Urothelium cell line (cell line): ENCODE data around the gene TMEM192.
A peak's percentile ranks its signal among the peaks of the same experiment; 100 is the strongest.
"Not testable (repeated sequence)": the region's sequence is repeated elsewhere in the genome, so short reads cannot be mapped to it uniquely, and the experiment has no call there.

Experiments
- DNase-seq: peaks from one replicate; pipeline ENCODE4 v3.0.0; 2011; ENCODE audit warnings: low spot score, mixed read lengths
- FAIRE-seq: peaks from 2 replicates; lab custom pipeline; 2011; peaks lifted over from hg19 to GRCh38; lab: Jason Lieb, UNC

TMEM192 gene

GRCh38 chr4:165095291-165095690, 17.4 kb downstream of the TMEM192 start:
- DNase-seq (no peak), FAIRE-seq (no peak)

GRCh38 chr4:165094873-165095272, 17.8 kb downstream of the TMEM192 start:
- FAIRE-seq (no peak), DNase-seq (no peak)

DNA sequence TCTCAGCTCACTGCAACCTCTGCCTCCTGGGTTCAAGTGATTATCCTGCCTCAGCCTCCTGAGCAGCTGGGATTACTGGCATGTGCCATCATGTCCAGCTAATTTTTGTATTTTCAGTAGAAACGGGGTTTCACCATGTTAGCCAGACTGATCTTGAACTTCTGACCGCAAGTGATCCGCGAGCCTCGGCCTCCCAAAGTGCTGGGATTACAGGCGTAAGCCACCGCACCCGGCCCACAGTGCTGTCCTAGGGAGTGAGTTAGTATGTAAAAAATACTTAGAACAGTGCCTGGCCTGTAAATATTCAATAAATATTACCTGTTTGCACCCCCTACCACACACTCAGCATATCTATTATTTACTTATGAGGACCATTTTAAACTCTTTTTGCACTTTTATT, 20.5 kb downstream of the TMEM192 start:
- FAIRE-seq, result not testable (repeated sequence)

GRCh38 chr4:165088366-165088765, 24.3 kb downstream of the TMEM192 start:
- no peak for FAIRE-seq
- no peak for DNase-seq

More for the DNA sequence above, 20.5 kb downstream of the TMEM192 start:
- not testable (repeated sequence) for DNase-seq

DNA sequence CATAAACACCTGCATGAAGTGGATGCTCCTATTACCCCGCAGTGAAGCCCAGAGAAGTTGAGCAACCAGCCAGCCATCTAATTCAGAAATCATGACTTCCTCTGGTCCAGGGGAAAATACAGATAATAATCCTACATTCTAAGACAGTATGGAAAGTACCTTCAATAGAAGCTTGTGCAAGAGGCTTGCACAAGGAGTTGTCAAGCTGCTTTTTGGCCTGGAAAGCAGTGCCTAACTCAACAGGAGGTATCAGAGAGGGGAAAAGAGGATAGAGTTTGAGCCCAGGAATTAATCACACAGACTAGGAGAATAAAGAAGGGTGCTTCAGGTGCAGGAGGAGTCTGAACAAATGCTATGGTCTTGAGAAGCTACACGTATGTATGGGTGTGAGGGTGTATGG, 26.7 kb downstream of the TMEM192 start:
- FAIRE-seq (no peak), DNase-seq (no peak)

DNA sequence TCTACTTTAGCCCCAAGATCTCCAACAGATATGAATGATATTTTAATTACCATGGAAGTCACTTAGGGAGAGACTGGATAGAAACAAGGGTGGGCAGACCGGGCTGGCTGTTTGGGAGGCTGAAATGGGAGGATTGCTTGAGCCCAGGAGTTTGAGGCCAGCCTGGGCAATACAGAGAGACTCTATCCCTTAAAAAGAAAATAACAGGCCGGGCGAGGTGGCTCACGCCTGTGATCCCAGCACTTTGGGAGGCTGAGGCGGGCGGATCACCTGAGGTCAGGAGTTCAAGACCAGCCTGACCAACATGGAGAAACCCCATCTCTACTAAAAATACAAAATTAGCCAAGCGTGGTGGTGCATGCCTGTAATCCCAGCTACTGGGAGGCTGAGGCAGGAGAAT, 27.9 kb downstream of the TMEM192 start:
- not testable (repeated sequence) for DNase-seq, FAIRE-seq

- FAIRE-seq (no peak), DNase-seq (peak; percentile 21)
These were observed 33.2 kb downstream of the TMEM192 start for GRCh38 chr4:165079476-165079875.

DNA sequence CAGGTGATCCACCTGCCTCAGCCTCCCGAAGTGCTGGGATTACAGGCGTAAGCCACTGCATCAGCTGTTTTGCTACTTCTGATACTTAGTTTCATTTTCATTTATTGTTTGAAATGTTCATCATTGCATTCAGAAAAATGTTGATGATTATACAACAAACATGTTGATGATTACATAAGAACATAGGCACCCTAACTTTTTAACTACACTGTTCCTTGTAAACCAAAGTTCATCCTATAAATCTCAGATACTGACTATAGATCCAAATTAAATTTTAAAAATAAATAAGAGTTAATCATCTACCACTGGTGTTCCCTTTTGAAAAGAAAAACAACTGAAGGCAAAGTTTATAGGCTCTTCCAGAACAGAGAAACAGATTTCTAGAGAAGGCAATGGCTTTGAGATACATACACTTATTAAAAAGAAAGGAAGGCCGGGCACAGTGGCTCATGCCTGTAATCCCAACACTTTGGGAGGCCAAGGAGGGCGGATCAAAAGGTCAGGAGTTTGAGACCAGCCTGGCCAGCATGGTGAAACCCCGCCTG, 35.6 kb downstream of the TMEM192 start:
- FAIRE-seq (no peak), DNase-seq (no peak)

- not testable (repeated sequence) for FAIRE-seq
These were observed 39.3 kb downstream of the TMEM192 start for GRCh38 chr4:165073346-165073745.

GRCh38 chr4:165070560-165070959, 42.1 kb downstream of the TMEM192 start:
- FAIRE-seq, result no peak

More at GRCh38 chr4:165073346-165073745, 39.3 kb downstream of the TMEM192 start:
- not testable (repeated sequence) for DNase-seq

DNA sequence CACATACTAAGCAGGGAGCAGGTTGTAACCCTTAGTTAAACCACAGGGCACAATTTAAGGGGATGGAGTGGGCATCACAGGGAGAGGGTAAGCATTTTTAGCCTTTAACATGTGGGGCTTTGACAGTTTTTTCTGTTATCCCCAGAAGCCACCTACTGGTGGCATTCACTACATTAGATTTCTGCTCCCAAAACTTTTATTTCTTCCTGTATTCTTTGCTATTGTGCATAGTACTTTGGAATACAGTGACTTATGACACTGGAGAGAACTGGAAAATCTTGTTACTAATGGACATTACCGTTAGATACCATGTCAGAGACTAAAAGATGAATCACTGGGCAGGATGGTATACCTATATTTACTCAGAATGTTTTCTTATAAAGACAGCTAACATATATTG, 51.7 kb downstream of the TMEM192 start:
- DNase-seq, result no peak
- FAIRE-seq, result no peak

More at GRCh38 chr4:165070560-165070959, 42.1 kb downstream of the TMEM192 start:
- DNase-seq, result no peak

GRCh38 chr4:165059386-165059785, 53.3 kb downstream of the TMEM192 start:
- FAIRE-seq (no peak), DNase-seq (no peak)

DNA sequence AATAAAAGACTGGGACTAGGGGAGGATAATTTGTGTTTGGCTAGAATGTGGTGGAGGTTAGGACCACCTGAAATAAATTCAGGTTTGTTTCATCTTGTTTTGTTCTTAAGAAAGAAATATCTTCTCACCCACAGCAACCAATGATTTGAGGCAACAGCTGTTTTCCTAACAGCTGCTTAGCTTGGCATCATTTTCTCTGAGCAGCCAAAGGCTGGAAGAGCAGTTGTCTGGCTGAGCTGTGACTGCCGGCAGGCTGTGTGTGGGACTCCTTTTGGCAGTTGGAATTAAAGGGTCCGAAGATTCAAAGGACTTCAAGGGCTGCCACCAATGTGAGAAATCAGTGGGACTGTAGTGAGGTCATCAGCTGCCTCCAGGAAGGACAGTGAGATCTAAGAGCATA, 54.0 kb downstream of the TMEM192 start:
- FAIRE-seq, result no peak

DNA sequence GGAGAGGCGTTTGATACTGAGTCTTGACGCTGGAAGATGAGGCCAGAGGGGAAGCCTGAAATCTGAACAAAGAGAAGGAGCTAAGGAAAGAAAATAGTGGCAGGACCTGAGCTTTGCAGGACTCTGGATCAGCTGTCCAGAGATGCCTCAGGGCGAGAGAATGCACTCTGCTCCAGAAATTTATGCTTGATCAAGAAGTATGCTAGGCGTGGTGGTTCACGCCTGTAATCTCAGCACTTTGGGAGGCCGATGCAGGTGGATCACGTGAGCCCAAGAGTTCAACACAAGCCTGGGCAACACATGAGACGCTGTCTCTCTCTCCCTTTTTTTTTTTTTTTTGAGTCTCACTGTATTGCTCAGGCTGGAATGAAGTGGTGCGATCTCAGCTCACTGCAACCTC, 57.1 kb downstream of the TMEM192 start:
- DNase-seq (no peak), FAIRE-seq (no peak)

More for the DNA sequence above, 54.0 kb downstream of the TMEM192 start:
- DNase-seq, result no peak

DNA sequence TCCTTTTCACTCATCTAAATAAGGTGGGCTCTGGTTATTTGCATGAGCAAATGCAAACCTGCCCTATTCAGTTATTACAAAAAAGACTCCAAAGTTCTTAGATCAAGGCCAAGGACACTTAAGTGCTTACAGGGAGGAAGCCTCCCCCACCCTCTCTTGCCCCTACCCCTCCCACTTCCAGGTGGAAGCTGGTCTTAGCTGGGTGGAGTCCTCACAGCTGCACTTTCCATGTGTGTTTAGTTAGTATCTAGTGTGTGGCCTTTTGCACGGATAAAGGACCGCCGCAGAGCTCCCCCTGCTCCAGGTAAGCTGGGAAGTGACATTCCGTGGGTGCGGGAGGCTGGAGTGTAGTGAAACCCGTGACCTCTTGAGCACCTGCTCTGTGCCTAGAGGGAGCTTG, 59.0 kb downstream of the TMEM192 start, which contains the start of gene TRIM75:
Gene TRIM75 (plus strand): TSS at position 222 of the 400 bp plus-strand sequence. CDS start 5,282 bp downstream, outside the sequence.
- DNase-seq (no peak), FAIRE-seq (no peak)

DNA sequence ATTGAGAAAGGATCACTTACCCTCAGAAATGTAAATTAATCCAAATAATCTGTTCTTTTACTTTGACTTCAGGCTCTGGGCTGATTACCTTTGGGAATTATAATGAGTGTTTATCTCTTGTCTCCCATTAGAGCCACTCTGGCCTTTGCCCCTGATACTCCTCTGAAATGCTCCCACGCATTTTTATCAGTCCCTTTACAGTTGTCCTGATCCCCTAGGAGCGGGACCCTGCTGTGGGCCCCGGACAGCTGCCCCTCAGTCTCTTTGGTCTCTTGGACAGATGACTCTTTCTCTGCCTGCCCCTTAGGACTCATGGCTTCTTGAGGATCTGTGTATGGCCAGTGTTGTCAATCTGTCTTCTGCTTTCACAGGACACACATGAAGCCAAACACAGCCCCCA, 60.0 kb downstream of the TMEM192 start:
- DNase-seq (no peak), FAIRE-seq (no peak)

DNA sequence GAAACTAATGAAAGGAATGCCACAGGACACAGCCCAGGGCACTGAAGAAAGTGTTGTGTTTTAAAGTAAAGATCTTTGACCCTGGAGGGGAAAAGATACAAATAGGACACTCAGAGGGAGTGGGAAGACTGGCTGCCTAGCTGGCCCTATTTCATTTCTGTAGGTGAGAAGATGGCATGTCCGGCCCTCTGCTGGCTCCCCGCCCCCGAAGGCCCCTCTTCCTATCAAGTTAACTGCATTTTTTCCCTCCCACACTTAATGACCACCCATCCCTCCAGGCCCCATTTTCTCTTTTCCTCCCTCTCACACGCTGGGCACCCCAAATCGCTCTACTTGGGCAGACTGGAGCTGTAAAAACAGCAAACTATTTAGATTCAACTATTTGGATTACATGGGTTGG, 64.5 kb downstream of the TMEM192 start:
- FAIRE-seq (no peak), DNase-seq (no peak)

- FAIRE-seq (no peak), DNase-seq (no peak)
These were observed 81.0 kb downstream of the TMEM192 start, which contains the start of gene TRIM60 for GRCh38 chr4:165031436-165032211. TRIM60 (plus strand) TSS chr4:165031999; CDS start chr4:165040073, 8,074 bp downstream.

- peak; percentile 21 for DNase-seq
- no peak for FAIRE-seq
These were observed 84.8 kb downstream of the TMEM192 start for GRCh38 chr4:165027762-165028402.

DNA sequence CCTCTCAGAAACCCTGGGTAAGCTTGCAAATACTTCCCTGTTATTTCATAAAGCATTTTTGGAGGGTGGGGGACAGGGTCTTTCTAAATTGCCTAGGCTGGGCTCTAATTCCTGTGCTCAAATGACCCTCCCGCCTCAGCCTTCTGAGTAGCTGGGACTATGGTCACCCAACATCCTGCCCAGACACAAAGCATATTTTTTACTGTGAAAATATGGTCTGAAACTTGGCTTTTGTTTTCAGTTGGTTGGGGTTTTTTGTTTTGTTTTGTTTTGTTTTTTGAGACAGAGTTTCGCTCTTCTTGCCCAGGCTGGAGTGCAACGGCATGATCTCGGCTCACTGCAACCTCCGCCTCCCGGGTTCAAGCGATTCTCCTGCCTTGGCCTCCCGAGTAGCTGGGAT, 86.9 kb downstream of the TMEM192 start:
- not testable (repeated sequence) for FAIRE-seq, DNase-seq
